HEK293T (cell line): Measurements from ENCODE around the gene ORC1.

Experiments used
- ARNT ChIP-seq: fragments of 450-650 bp; IDR thresholded peaks from 2 replicates; pipeline ENCODE4 v1.6.1; 2017; ENCODE audit warnings: mild to moderate bottlenecking
- SP1 ChIP-seq: fragments of 450-650 bp; IDR thresholded peaks from 2 replicates; pipeline ENCODE4 v1.6.1; 2017

DNA sequence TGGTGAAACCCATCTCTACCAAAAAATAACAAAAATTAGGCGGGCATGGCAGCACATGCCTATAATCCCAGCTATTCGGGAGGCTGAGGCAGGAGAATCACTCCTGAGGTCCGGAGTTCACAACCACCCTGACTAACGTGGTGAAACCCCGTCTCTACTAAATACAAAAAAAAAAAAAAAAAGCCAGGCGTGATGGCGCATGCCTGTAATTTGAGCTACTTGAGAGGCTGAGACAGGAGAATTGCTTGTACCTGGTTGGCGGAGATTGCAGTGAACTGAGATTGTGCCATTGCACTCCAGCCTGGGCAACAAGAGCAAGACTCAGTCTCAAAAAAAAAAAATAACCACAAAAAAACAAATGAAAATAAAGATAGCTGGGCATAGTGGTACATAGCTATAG lies 80.5 kb downstream of the ORC1 start:
- TF ChIP-seq SP1 = no peak
- TF ChIP-seq ARNT = no peak
